Spleen (tissue), 11 donors: Measurements from ENCODE around the gene TMEM169. TPM values are rescaled to one million over a fixed set of nuclear protein-coding genes. Genes with fewer than 3 reads are reported as not detected.

Source experiments
- DNase-seq: peaks from one replicate; pipeline ENCODE4 v3.0.0-alpha.2; 2020
- H3K27ac ChIP-seq, 8 donors: fragments of 200-600 bp; sonication (generic) in 7 of 8; 1 replicate in 4 of 8; 2 replicates in 4 of 8; pipeline versions ENCODE4 v1.5.0 to v1.8.0; 2016 to 2021; ENCODE audit warnings: inconsistent platforms in 4 of 8, mild to moderate bottlenecking in 4 of 8, moderate library complexity in 1 of 8
- H3K27me3 ChIP-seq, 7 donors: fragments of 200-600 bp; sonication (generic) in 6 of 7; replicated peaks in 1 of 7; 1 replicate in 4 of 7; 2 replicates in 3 of 7; pipeline versions ENCODE4 v1.5.0 to v1.8.0; 2016 to 2021; ENCODE audit warnings: inconsistent platforms in 3 of 7, mild to moderate bottlenecking in 1 of 7
- H3K36me3 ChIP-seq, 6 donors: fragments of 200-600 bp; sonication (generic) in 5 of 6; 1 replicate in 4 of 6; 2 replicates in 2 of 6; pipeline versions ENCODE4 v1.5.0 to v1.8.0; 2016 to 2021; ENCODE audit warnings: inconsistent platforms in 2 of 6
- H3K4me1 ChIP-seq, 6 donors: fragments of 200-600 bp; sonication (generic) in 5 of 6; 1 replicate in 3 of 6; 2 replicates in 3 of 6; pipeline versions ENCODE4 v1.5.0 to v1.8.0; 2016 to 2021; ENCODE audit warnings: inconsistent platforms in 3 of 6
- H3K4me3 ChIP-seq, 8 donors: fragments of 200-600 bp; sonication (generic) in 7 of 8; 1 replicate in 4 of 8; 2 replicates in 4 of 8; pipeline versions ENCODE4 v1.5.0 to v1.8.0; 2016 to 2021; ENCODE audit warnings: inconsistent platforms in 4 of 8, mild to moderate bottlenecking in 4 of 8, moderate library complexity in 2 of 8
- H3K9me3 ChIP-seq, 8 donors: fragments of 200-600 bp; sonication (generic) in 7 of 8; 1 replicate in 4 of 8; 2 replicates in 4 of 8; pipeline versions ENCODE4 v1.5.0 to v1.8.0; 2016 to 2021; ENCODE audit warnings: inconsistent platforms in 4 of 8
- POLR2A ChIP-seq, 3 donors: fragments of 450-650 bp; IDR thresholded peaks; one replicate each; pipeline ENCODE4 v1.5.1; 2017; ENCODE audit warnings: antibody characterized with exemption in 3 of 3, mild to moderate bottlenecking in 1 of 3
- POLR2AphosphoS5 ChIP-seq, 3 donors: sonication (generic); formaldehyde crosslinking; IDR thresholded peaks; one replicate each; pipeline ENCODE4 v1.5.1; 2017; ENCODE audit warnings: antibody characterized with exemption in 3 of 3
- WGBS, 5 donors: extraction: QIAGEN DNeasy Blood & Tissue Kit in 3 of 5; methylation state at CpG; one replicate each; pipeline versions ENCODE4 v1.1.5 to v1.1.7; 2013 to 2018; 5-methylcytosine and 5-hydroxymethylcytosine counted together
- intact Hi-C: fragments of 100-400 bp; cut with DNase I; formaldehyde crosslinking; loops from one replicate; pipeline ENCODE4 v1.15.0; 2023; ENCODE audit warnings: low total_unique reads
- polyA plus RNA-seq, 3 donors: library from polyadenylated mRNA; stranded (reverse); fragments of 200-250 nt; gene quantifications; one replicate each; pipeline ENCODE4 v1.2.1, GENCODE V29; 2013
- total RNA-seq, 7 donors: library from RNA; depleted of rRNA in 3 of 7; stranded (reverse); fragments of >200 nt in 3 of 7; fragmentation: NEBNext Ultra II Directional in 4 of 7; extraction: Animal tissue kit (Norgen Biotek cat#: 25700) in 4 of 7; gene quantifications; one replicate each; pipeline versions ENCODE4 v1.1.0 to v1.2.1, GENCODE V29; 2016 to 2021
- TF ChIP-seq, protein P1 (sequence below), 11 experiments: fragments of 200-600 bp in 7 of 11; fragments of 450-650 bp in 4 of 11; sonication (generic) in 4 of 11; IDR thresholded peaks in 8 of 11; conservative IDR thresholded peaks in 3 of 11; 1 replicate in 7 of 11; 2 replicates in 4 of 11; pipeline versions ENCODE4 v1.4.0 to v1.8.0; 2016 to 2021; ENCODE audit warnings: antibody characterized with exemption in 11 of 11, inconsistent platforms in 4 of 11, mild to moderate bottlenecking in 1 of 11
- donor health status: healthy with polysubstance abuse.
- donor health status: DM: no; HTN: no; CAD: no; lungs with moderate emphysema.
- donor health status: DM: no; HTN: no; CAD: no.
- donor health status: Bipolar disorder and iron deficiency.
- donor health status: healthy.
- donor health status: DM: no; HTN: no; CAD: no.
- donor health status: DM: yes; HTN: yes; CAD: no.

Gene TMEM169
- total and polyA plus RNA-seq, 10 donors, result 0.19 to 1.3 (median 0.83) TPM

DNA sequence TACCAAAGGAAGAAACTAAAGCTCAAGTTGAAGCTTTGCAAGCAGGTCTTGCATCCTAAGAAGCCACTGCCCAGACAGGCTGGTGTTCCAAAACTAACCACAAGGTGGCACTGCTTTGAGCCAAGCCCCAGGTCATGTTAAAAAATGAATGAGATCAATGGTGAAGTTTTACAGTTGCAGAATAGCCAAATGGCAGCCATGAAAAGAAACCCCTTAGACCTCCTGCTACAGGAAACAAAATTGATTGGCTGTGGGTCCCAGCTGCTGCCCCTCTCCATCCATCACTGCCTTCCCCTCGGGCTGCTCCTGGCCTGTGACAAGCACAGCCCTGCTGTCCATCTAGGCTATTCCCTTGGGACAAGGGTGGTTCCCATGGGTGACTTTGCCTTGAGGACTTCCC lies 47.7 kb upstream of the TMEM169 start:
- Histone ChIP-seq H3K27ac (no peak overlapping the region), H3K4me3 (no peak overlapping the region), H3K4me1 (peaks cover 0 to 19% (median 6%) of the 10 kb centered on the region in 6 donors), H3K36me3 (peaks cover 0 to 65% (median 4%) of the 10 kb centered on the region in 6 donors), H3K27me3 (no peaks in the 10 kb centered on the region), H3K9me3 (no peaks in the 10 kb centered on the region)
- peak; percentile 83 for DNase-seq
- TF ChIP-seq, protein P1, sequence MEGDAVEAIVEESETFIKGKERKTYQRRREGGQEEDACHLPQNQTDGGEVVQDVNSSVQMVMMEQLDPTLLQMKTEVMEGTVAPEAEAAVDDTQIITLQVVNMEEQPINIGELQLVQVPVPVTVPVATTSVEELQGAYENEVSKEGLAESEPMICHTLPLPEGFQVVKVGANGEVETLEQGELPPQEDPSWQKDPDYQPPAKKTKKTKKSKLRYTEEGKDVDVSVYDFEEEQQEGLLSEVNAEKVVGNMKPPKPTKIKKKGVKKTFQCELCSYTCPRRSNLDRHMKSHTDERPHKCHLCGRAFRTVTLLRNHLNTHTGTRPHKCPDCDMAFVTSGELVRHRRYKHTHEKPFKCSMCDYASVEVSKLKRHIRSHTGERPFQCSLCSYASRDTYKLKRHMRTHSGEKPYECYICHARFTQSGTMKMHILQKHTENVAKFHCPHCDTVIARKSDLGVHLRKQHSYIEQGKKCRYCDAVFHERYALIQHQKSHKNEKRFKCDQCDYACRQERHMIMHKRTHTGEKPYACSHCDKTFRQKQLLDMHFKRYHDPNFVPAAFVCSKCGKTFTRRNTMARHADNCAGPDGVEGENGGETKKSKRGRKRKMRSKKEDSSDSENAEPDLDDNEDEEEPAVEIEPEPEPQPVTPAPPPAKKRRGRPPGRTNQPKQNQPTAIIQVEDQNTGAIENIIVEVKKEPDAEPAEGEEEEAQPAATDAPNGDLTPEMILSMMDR (IDR thresholded peaks at IDR 0.05 in 8 of 11, conservative IDR thresholded peaks at IDR 0.05 in 3 of 11), result peak; percentile 57 to 97 (median 91)
- TF ChIP-seq POLR2AphosphoS5 (IDR thresholded peaks at IDR 0.05), result peak in 1 of 3 donors; percentile 38
- no peak for TF ChIP-seq POLR2A (IDR thresholded peaks at IDR 0.05)
- intact Hi-C loops, result loop anchor here (10.0 kb wide), 1 partner anchor 631 kb away; no protein-coding TSS in a partner anchor
- WGBS, 5 donors, result 54 to 86% (median 79%) methylated on average over 1 of the region's 1 CpG

- intact Hi-C loops, result loop anchor here (10.0 kb wide), 1 partner anchor 625 kb away; no protein-coding TSS in a partner anchor
- 91 to 97% (median 95%) methylated on average over 3 of the region's 3 CpGs for WGBS, 5 donors
- H3K27me3 ChIP-seq, result no peaks in the 10 kb centered on the region
These were observed 41.8 kb upstream of the TMEM169 start for GRCh38 chr2:216039918-216040317.

GRCh38 chr2:216041438-216041837 lies 40.3 kb upstream of the TMEM169 start:
- Histone ChIP-seq H3K9me3 (no peaks in the 10 kb centered on the region), H3K27ac (no peak overlapping the region), H3K27me3 (no peaks in the 10 kb centered on the region), H3K36me3 (peaks cover 2 to 98% (median 18%) of the 10 kb centered on the region in 6 donors), H3K4me3 (no peak overlapping the region), H3K4me1 (no peaks in the 10 kb centered on the region)
- intact Hi-C loops, result no loop called here
- 95 to 100% (median 97%) methylated on average over 2 of the region's 2 CpGs for WGBS, 5 donors
- DNase-seq, result no peak
- TF ChIP-seq POLR2A (IDR thresholded peaks at IDR 0.05), result no peak

More at GRCh38 chr2:216039918-216040317, 41.8 kb upstream of the TMEM169 start:
- no peak overlapping the region for H3K4me3 ChIP-seq
- no peaks in the 10 kb centered on the region for H3K9me3 ChIP-seq
- H3K27ac ChIP-seq, result no peak overlapping the region
- H3K4me1 ChIP-seq, result no peaks in the 10 kb centered on the region
- TF ChIP-seq, protein P1 (IDR thresholded peaks at IDR 0.05 in 8 of 11, conservative IDR thresholded peaks at IDR 0.05 in 3 of 11), result no peak
- no peak for TF ChIP-seq POLR2A (IDR thresholded peaks at IDR 0.05)
- no peak for DNase-seq
- peaks cover 2 to 99% (median 16%) of the 10 kb centered on the region in 6 donors for H3K36me3 ChIP-seq

DNA sequence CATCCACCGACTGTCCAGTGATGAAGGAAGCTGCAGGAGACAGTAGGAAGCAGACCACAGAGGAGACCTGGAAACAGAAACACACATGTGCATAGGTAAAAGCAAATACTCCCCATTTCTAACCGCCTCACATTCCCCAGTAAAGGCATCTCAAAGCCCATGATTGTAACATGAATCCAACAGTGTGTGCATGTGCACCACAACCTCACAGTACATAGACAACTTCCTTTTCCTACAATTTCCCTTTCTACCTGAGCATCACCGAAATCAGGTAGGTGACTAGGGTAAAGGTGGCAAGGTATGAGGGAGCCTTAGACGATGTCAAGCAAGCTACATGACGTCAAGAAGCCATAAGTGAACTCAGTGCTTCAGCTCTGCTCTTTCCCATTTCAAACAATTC lies 37.8 kb upstream of the TMEM169 start:
- H3K27me3 ChIP-seq, result no peaks in the 10 kb centered on the region
- DNase-seq, result no peak
- intact Hi-C loops, result no loop called here
- no peaks in the 10 kb centered on the region for H3K9me3 ChIP-seq
- peaks cover 0 to 98% (median 19%) of the 10 kb centered on the region in 6 donors for H3K36me3 ChIP-seq
- H3K27ac ChIP-seq, result no peak overlapping the region
- no peak for TF ChIP-seq POLR2A (IDR thresholded peaks at IDR 0.05)
- TF ChIP-seq POLR2AphosphoS5 (IDR thresholded peaks at IDR 0.05), result no peak
- TF ChIP-seq, protein P1 (IDR thresholded peaks at IDR 0.05 in 8 of 11, conservative IDR thresholded peaks at IDR 0.05 in 3 of 11), result no peak
- no peaks in the 10 kb centered on the region for H3K4me1 ChIP-seq
- WGBS, 5 donors, result 94 to 100% (median 96%) methylated on average over 5 of the region's 5 CpGs
- no peak overlapping the region for H3K4me3 ChIP-seq
